ENCODE measurements around the gene EFNA3. TPM values are rescaled to one million over a fixed set of nuclear protein-coding genes. Genes with fewer than 3 reads are reported as not detected.

EFNA3 gene
- total RNA-seq, 4 donors from 2014 or later = 28.8 to 104 (median 77.6) TPM

DNA sequence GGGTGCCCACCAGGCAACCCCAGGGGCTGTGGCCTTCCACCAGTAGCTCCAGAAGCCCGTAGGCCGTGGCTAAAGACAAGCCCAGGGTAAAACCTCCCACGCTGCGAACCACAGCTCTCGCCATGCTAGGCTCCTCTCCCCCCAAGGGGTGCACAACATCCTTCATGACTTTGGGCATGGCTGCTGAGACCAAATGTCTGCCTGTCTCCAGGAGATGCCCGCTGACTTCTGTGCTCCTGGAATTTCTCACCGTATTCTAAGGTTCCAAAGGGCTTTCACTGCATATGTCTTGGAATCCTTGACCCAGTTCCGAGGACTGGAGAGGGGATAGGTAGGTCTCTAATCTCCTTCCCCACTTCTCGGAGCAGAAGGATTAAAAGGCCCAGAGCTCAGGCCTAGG is 45.1 kb upstream of the EFNA3 start, which contains the start of the genes DCST1 and DCST2:
Gene DCST1, plus strand, starts transcription at position 301 of the 400 bp plus-strand sequence. CDS start 213 bp downstream, outside the sequence.
Gene DCST2, minus strand, starts transcription at position 258 of the 400 bp plus-strand sequence. Its CDS starts 80 bp downstream, at position 178.
- Histone ChIP-seq H3K27me3 (no peaks in the 10 kb centered on the region), H3K36me3 (no peaks in the 10 kb centered on the region), H3K4me3 (no peak within 1 kb of the TSS), H3K27ac (no peak within 1 kb of the TSS), H3K4me1 (peaks cover 24% of the 10 kb centered on the region), H3K9me3 (no peaks in the 10 kb centered on the region)
- TF ChIP-seq, protein P1, sequence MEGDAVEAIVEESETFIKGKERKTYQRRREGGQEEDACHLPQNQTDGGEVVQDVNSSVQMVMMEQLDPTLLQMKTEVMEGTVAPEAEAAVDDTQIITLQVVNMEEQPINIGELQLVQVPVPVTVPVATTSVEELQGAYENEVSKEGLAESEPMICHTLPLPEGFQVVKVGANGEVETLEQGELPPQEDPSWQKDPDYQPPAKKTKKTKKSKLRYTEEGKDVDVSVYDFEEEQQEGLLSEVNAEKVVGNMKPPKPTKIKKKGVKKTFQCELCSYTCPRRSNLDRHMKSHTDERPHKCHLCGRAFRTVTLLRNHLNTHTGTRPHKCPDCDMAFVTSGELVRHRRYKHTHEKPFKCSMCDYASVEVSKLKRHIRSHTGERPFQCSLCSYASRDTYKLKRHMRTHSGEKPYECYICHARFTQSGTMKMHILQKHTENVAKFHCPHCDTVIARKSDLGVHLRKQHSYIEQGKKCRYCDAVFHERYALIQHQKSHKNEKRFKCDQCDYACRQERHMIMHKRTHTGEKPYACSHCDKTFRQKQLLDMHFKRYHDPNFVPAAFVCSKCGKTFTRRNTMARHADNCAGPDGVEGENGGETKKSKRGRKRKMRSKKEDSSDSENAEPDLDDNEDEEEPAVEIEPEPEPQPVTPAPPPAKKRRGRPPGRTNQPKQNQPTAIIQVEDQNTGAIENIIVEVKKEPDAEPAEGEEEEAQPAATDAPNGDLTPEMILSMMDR (IDR thresholded peaks at IDR 0.05) = no peak
- no peak for TF ChIP-seq POLR2A (IDR thresholded peaks at IDR 0.05)
- no peak for TF ChIP-seq EP300 (IDR thresholded peaks at IDR 0.05)
- TF ChIP-seq POLR2AphosphoS5 (IDR thresholded peaks at IDR 0.05) = no peak
- DNase-seq (ENCODE audit: low spot score in 2 of 2) = no peak
- WGBS = 93% methylated on average over 7 of the region's 9 CpGs

DNA sequence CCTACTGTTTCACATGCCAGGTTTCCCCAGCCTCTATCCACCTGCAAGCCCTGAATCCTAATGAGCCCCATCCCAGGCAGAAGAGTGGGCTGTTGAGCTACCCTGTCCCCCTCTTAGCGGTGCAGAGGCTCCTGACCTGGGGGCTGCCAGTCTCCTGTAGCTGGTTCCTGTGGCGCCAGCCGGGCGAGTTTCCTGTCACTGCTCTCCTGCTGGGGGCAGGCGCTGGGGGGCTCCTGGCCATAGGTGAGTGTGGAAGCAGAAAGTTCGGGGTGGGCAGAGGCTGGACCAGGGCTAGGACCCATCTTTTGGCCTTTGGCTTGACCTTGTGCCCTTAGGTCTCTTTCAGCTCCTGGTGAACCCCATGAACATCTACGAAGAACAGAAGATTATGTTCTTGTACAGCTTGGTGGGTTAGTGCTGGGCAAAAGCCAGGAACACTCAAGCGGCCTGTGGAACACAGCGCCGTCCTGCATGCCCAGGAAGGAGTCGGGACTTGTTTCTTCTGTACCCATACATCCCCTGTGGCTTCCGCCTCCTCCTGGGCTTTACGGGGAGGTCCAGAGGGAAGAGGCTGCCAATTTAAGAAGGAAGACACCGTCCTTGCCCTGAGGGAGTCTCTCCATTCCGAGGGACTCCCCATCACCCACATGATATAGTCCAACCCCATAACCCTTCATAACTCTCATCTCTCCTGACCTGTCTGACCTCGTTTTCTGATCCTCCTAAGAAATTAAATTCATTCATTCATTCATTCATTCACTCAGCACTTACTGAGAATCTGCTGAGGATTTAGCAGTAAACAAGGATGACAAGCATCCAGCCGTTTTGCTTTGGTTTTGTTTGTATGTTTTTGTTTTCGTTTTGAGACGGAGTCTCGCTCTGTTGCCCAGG is 44.1 kb upstream of the EFNA3 start:
- Histone ChIP-seq H3K9me3 (no peaks in the 10 kb centered on the region), H3K4me1 (peaks cover 33% of the 10 kb centered on the region), H3K36me3 (no peaks in the 10 kb centered on the region), H3K27me3 (no peaks in the 10 kb centered on the region), H3K27ac (no peak overlapping the region), H3K4me3 (no peak overlapping the region)
- no peak for DNase-seq (ENCODE audit: low spot score in 2 of 2)
- WGBS = 71% methylated on average over 14 of the region's 20 CpGs
- no peak for TF ChIP-seq EP300 (IDR thresholded peaks at IDR 0.05)

DNA sequence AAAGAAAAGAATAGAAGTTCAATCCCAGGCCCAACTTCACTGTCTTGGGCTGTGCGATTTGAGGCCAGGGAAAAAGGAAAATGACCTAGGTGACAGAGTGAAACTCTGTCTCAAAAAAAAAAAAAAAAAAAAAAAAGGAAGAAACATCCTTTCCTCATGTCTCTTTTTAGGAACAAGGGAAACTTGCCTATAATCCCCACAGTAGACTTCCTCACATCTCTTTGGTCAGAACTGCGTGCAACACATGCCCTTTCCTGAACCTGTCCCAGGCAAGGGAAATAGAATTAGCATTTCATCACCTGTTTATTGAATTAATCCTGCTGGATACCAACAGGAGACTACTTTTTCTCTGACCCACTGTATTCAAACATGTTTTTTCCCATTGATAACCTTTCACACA is 42.7 kb upstream of the EFNA3 start:
- WGBS = 89% methylated on average over 2 of the region's 2 CpGs
- H3K27ac ChIP-seq = no peak overlapping the region
- no peaks in the 10 kb centered on the region for H3K9me3 ChIP-seq
- H3K4me1 ChIP-seq = peaks cover 38% of the 10 kb centered on the region
- no peaks in the 10 kb centered on the region for H3K27me3 ChIP-seq
- H3K4me3 ChIP-seq = no peak overlapping the region
- TF ChIP-seq EP300 (IDR thresholded peaks at IDR 0.05) (no peak), POLR2A (IDR thresholded peaks at IDR 0.05) (no peak), POLR2AphosphoS5 (IDR thresholded peaks at IDR 0.05) (no peak)
- TF ChIP-seq, protein P1 (IDR thresholded peaks at IDR 0.05) = no peak
- H3K36me3 ChIP-seq = no peaks in the 10 kb centered on the region
- DNase-seq (ENCODE audit: low spot score in 2 of 2) = no peak

DNA sequence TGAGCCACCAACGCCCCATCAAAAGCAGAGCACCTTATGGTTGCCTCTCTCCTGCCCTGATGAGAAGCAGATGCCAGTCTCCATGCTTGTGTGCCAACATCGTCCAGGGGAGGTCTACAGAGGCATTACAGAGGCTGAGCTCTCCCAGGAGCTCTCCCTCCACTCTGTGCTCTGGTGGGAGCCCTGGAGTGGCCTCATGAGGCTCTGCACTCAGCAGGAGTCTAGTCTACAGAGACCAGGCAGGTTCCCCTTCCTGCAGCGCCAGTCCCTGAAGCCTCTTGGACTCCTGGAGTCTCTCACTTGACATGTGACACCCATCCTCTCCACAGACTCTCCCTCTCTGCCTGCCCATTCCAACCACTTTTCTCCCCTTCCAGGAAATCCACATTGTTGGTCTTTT is 41.6 kb upstream of the EFNA3 start:
- no peaks in the 10 kb centered on the region for H3K36me3 ChIP-seq
- no peak overlapping the region for H3K4me3 ChIP-seq
- TF ChIP-seq POLR2A (IDR thresholded peaks at IDR 0.05) (no peak), EP300 (IDR thresholded peaks at IDR 0.05) (no peak), POLR2AphosphoS5 (IDR thresholded peaks at IDR 0.05) (no peak)
- TF ChIP-seq, protein P1 (IDR thresholded peaks at IDR 0.05) = no peak
- no peaks in the 10 kb centered on the region for H3K27me3 ChIP-seq
- no peak overlapping the region for H3K27ac ChIP-seq
- DNase-seq (ENCODE audit: low spot score in 2 of 2) = no peak
- H3K4me1 ChIP-seq = peaks cover 38% of the 10 kb centered on the region
- no peaks in the 10 kb centered on the region for H3K9me3 ChIP-seq
- 86% methylated on average over 3 of the region's 3 CpGs for WGBS

DNA sequence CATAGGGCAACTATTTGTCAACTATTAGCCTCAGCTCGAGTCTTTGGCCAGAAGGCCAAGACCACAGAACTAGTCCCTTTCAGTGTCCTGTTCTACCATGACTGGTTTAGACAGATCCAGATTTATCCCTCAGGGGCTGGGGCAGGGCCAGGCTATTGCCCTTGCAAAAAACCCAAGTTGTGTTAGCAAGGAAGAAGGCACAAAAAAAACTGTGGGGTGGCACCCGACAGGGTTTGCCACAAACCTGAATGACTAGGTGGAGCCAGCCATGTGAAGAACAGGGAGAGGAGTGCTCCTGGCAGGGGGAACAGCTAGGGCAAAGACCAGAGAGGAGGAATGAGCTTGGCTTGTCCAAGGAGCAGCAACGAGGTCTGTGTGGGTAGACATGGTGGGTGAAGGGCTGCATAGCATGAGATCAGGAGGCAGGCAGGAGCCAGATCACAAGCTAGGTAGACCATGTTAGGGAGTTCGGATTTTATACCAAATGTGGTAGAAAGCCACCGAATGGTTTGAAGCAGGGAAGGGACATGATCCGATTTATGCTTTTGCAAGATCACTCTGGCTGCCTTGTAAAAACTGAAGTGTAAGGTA is 40.7 kb upstream of the EFNA3 start:
- H3K27ac ChIP-seq = peak overlapping the region; percentile 95
- H3K4me3 ChIP-seq = no peak overlapping the region
- H3K9me3 ChIP-seq = no peaks in the 10 kb centered on the region
- TF ChIP-seq EP300 (IDR thresholded peaks at IDR 0.05) = no peak
- TF ChIP-seq, protein P1 (IDR thresholded peaks at IDR 0.05) = no peak
- TF ChIP-seq POLR2AphosphoS5 (IDR thresholded peaks at IDR 0.05) = no peak
- no peak for TF ChIP-seq POLR2A (IDR thresholded peaks at IDR 0.05)
- H3K36me3 ChIP-seq = no peaks in the 10 kb centered on the region
- no peak for DNase-seq (ENCODE audit: low spot score in 2 of 2)
- no peaks in the 10 kb centered on the region for H3K27me3 ChIP-seq
- peaks cover 38% of the 10 kb centered on the region for H3K4me1 ChIP-seq
- 55% methylated on average over 6 of the region's 6 CpGs for WGBS

Data from suprapubic skin (tissue), 4 donors.